ENCODE results near the gene TUB. TPM values are rescaled to one million over a fixed set of nuclear protein-coding genes. Genes with fewer than 3 reads are reported as not detected.

Gene TUB
- total RNA-seq, 1 donor from 2014 or later = 3.3 TPM

- no peak for TF ChIP-seq CTCF (IDR thresholded peaks at IDR 0.05; ENCODE audit: insufficient read depth, low read length, poor library complexity, severe bottlenecking)
- DNase-seq (ENCODE audit: low read depth) = no peak
- H3K4me3 ChIP-seq (ENCODE audit: low read depth, low read length) = no peak overlapping the region
Measured at GRCh38 chr11:8103909-8104308, 22.9 kb downstream of the TUB start.

GRCh38 chr11:8105133-8105532, 24.1 kb downstream of the TUB start:
- no peaks in the 10 kb centered on the region for H3K36me3 ChIP-seq (ENCODE audit: control insufficient read depth, insufficient read depth, low read length)
- H3K4me3 ChIP-seq (ENCODE audit: low read depth, low read length) = no peak overlapping the region
- no peaks in the 10 kb centered on the region for H3K27me3 ChIP-seq (ENCODE audit: control insufficient read depth, insufficient read depth, low read length)
- DNase-seq (ENCODE audit: low read depth) = no peak
- no peak for TF ChIP-seq CTCF (IDR thresholded peaks at IDR 0.05; ENCODE audit: insufficient read depth, low read length, poor library complexity, severe bottlenecking)

More at GRCh38 chr11:8103909-8104308, 22.9 kb downstream of the TUB start:
- no peaks in the 10 kb centered on the region for H3K27me3 ChIP-seq (ENCODE audit: control insufficient read depth, insufficient read depth, low read length)
- no peaks in the 10 kb centered on the region for H3K36me3 ChIP-seq (ENCODE audit: control insufficient read depth, insufficient read depth, low read length)

- Histone ChIP-seq H3K4me3 (ENCODE audit: low read depth, low read length) (no peak overlapping the region), H3K36me3 (ENCODE audit: control insufficient read depth, insufficient read depth, low read length) (no peaks in the 10 kb centered on the region), H3K27me3 (ENCODE audit: control insufficient read depth, insufficient read depth, low read length) (no peaks in the 10 kb centered on the region)
- DNase-seq (ENCODE audit: low read depth) = no peak
- TF ChIP-seq CTCF (IDR thresholded peaks at IDR 0.05; ENCODE audit: insufficient read depth, low read length, poor library complexity, severe bottlenecking) = no peak
Measured at GRCh38 chr11:8105666-8106065, 24.7 kb downstream of the TUB start.

- DNase-seq (ENCODE audit: low read depth) = no peak
- Histone ChIP-seq H3K27me3 (ENCODE audit: control insufficient read depth, insufficient read depth, low read length) (no peaks in the 10 kb centered on the region), H3K4me3 (ENCODE audit: low read depth, low read length) (no peak overlapping the region), H3K36me3 (ENCODE audit: control insufficient read depth, insufficient read depth, low read length) (no peaks in the 10 kb centered on the region)
- no peak for TF ChIP-seq CTCF (IDR thresholded peaks at IDR 0.05; ENCODE audit: insufficient read depth, low read length, poor library complexity, severe bottlenecking)
Measured at GRCh38 chr11:8106679-8107078, 25.7 kb downstream of the TUB start.

- no peak for TF ChIP-seq CTCF (IDR thresholded peaks at IDR 0.05; ENCODE audit: insufficient read depth, low read length, poor library complexity, severe bottlenecking)
- H3K27me3 ChIP-seq (ENCODE audit: control insufficient read depth, insufficient read depth, low read length) = no peaks in the 10 kb centered on the region
- DNase-seq (ENCODE audit: low read depth) = no peak
- no peaks in the 10 kb centered on the region for H3K36me3 ChIP-seq (ENCODE audit: control insufficient read depth, insufficient read depth, low read length)
- H3K4me3 ChIP-seq (ENCODE audit: low read depth, low read length) = no peak overlapping the region
Measured at GRCh38 chr11:8107642-8108041, 26.6 kb downstream of the TUB start.

GRCh38 chr11:8108421-8108820, 27.4 kb downstream of the TUB start:
- Histone ChIP-seq H3K27me3 (ENCODE audit: control insufficient read depth, insufficient read depth, low read length) (no peaks in the 10 kb centered on the region), H3K36me3 (ENCODE audit: control insufficient read depth, insufficient read depth, low read length) (no peaks in the 10 kb centered on the region), H3K4me3 (ENCODE audit: low read depth, low read length) (no peak overlapping the region)
- DNase-seq (ENCODE audit: low read depth) = no peak
- no peak for TF ChIP-seq CTCF (IDR thresholded peaks at IDR 0.05; ENCODE audit: insufficient read depth, low read length, poor library complexity, severe bottlenecking)

Data from kidney epithelial cell (primary cell).